ENCODE measurements around the gene TMEM95.

TMEM95 gene

DNA sequence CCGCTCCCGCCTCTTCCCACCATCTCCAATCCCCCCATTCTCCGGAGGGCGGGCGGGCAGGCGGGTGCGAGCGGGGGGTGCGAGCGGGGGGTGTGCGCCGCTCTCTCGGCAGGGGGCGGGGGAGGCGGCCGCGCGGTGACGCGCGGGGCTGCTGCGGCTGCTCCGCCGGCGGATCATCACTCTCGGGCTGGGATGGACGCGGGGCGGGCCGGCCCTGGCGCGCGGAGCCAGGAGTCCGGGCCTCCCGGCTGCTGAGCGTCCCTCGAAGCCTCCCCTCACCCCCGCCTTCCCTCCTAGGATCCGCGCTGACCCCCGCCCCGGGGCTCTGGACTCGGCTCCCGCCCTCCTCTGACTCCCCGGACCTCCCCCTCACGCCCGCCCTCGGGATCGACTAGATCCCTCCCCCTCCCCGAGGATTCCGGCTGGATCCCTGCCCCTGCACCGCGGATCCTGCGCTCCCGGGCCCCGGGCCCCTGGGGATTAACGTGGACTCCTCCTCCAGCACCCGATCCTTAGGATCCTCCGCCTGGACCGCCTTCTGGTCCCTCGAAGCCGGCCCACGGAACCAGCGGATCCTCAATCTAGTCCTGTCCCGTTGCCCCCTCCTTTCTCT lies 49.9 kb downstream of the TMEM95 start:
- DNase-seq (ENCODE audit: low spot score), result no peak

DNA sequence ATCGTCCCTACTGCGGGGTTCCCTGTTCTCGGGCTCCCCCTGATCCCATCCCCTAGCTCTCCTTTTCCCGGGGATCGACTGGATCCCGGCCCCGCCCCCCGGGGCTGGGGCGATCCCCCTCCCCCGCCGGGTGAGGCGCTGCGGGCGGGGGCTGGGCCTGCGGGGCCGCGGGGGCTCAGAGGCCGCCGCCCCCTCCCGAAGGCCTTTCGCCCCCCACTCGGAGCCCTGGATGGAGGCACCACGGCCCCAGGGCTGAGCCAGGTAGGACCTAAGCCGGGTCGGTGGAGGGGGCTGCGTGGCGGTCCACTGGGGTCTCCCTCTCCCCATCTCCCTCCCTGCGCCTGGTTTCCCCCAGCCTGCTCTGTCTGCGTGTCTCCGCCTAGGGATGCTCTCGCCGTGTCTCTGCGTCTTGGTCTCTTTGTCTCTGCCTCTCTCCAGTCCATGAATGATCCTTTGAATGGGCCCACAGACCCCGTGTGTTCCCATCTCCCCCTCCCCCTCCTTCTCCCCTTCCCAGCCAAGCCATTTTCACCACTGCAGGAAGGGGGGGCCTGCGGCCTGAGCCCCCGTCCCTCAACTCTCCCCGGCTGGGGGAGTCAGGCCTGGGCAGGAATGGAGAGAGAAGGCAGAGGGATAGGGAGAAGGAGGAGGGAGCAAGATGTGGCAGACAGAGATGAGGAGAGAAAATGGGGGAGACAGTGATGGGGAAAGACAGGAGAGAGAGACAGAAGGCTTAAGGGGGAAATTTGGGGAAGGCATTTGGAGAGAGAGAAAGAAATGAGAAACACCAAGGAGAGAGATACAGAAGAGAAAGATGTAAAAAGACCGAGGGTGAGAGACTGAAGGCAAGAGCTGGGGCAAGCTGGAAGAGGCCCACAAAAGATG lies 50.6 kb downstream of the TMEM95 start:
- no peak for DNase-seq (ENCODE audit: low spot score)

DNA sequence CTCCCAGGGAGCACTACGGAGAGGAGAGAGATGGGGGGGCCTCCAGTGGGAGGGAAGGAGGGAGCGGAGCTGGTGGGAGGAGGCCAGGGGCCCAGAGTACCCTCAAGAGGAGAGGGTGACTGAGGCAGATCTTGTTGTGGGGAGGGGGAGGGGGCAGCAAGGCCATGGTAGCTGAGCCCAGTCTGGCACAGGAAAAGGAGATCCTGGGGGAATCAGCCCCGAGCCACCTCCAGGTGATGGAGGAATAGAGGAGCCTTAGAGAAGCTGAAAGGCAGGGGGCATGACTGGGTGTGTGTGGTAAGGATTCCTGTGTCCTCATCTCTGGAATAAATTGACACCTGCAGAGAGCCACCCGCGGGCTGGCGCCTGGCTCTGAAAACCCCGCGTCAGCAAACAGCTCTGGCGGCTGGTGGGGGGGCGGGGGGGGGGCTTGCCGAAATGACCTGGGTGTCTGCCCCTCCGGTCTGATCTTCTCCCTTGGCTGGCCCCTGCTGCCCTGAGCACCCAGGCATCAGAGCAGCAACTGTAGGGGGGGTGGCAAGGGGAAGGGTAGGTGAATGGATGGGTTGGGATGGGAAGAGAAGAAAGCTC lies 51.4 kb downstream of the TMEM95 start:
- DNase-seq (ENCODE audit: low spot score), result no peak

Measured in LoVo (cell line).